ENCODE results near the gene SNAP29.
A peak's percentile ranks its signal among the peaks of the same experiment; 100 is the strongest.

The SNAP29 gene

GRCh38 chr22:20864186-20864908 lies 5.5 kb downstream of the SNAP29 start:
- DNase-seq (ENCODE audit: low read depth in 1 of 2, low spot score in 1 of 2) = no peak
- no peak for TF ChIP-seq JUND (IDR thresholded peaks at IDR 0.05; ENCODE audit: low read depth)
- in situ Hi-C loops (cut with HindIII; ENCODE audit: low pct_unique_long_range_greater_than_20kb, low sequenced_read_pairs) = no loop called here

GRCh38 chr22:20865331-20865730 lies 6.5 kb downstream of the SNAP29 start:
- TF ChIP-seq JUND (IDR thresholded peaks at IDR 0.05; ENCODE audit: low read depth) = no peak
- in situ Hi-C loops (cut with HindIII; ENCODE audit: low pct_unique_long_range_greater_than_20kb, low sequenced_read_pairs) = no loop called here
- no peak for DNase-seq (ENCODE audit: low read depth in 1 of 2, low spot score in 1 of 2)

GRCh38 chr22:20865875-20866445 lies 7.2 kb downstream of the SNAP29 start:
- TF ChIP-seq JUND (IDR thresholded peaks at IDR 0.05; ENCODE audit: low read depth) = no peak
- DNase-seq (ENCODE audit: low read depth in 1 of 2, low spot score in 1 of 2) = no peak
- in situ Hi-C loops (cut with HindIII; ENCODE audit: low pct_unique_long_range_greater_than_20kb, low sequenced_read_pairs) = no loop called here

GRCh38 chr22:20866736-20867135 lies 7.9 kb downstream of the SNAP29 start:
- no peak for TF ChIP-seq JUND (IDR thresholded peaks at IDR 0.05; ENCODE audit: low read depth)
- in situ Hi-C loops (cut with HindIII; ENCODE audit: low pct_unique_long_range_greater_than_20kb, low sequenced_read_pairs) = no loop called here
- no peak for DNase-seq (ENCODE audit: low read depth in 1 of 2, low spot score in 1 of 2)

GRCh38 chr22:20867179-20868024 lies 8.6 kb downstream of the SNAP29 start:
- DNase-seq (ENCODE audit: low read depth in 1 of 2, low spot score in 1 of 2) = peak; percentile 34 to 93
- TF ChIP-seq JUND (IDR thresholded peaks at IDR 0.05; ENCODE audit: low read depth) = no peak
- in situ Hi-C loops (cut with HindIII; ENCODE audit: low pct_unique_long_range_greater_than_20kb, low sequenced_read_pairs) = no loop called here

GRCh38 chr22:20868025-20868962 lies 9.5 kb downstream of the SNAP29 start:
- in situ Hi-C loops (cut with HindIII; ENCODE audit: low pct_unique_long_range_greater_than_20kb, low sequenced_read_pairs) = no loop called here
- no peak for TF ChIP-seq JUND (IDR thresholded peaks at IDR 0.05; ENCODE audit: low read depth)
- no peak for DNase-seq (ENCODE audit: low read depth in 1 of 2, low spot score in 1 of 2)

- in situ Hi-C loops (cut with HindIII; ENCODE audit: low pct_unique_long_range_greater_than_20kb, low sequenced_read_pairs) = no loop called here
- TF ChIP-seq JUND (IDR thresholded peaks at IDR 0.05; ENCODE audit: low read depth) = no peak
- DNase-seq (ENCODE audit: low read depth in 1 of 2, low spot score in 1 of 2) = no peak
Observed at GRCh38 chr22:20869234-20869633, 10.4 kb downstream of the SNAP29 start.

GRCh38 chr22:20873214-20873613 lies 14.4 kb downstream of the SNAP29 start:
- in situ Hi-C loops (cut with HindIII; ENCODE audit: low pct_unique_long_range_greater_than_20kb, low sequenced_read_pairs) = no loop called here
- no peak for DNase-seq (ENCODE audit: low read depth in 1 of 2, low spot score in 1 of 2)
- TF ChIP-seq JUND (IDR thresholded peaks at IDR 0.05; ENCODE audit: low read depth) = no peak

GRCh38 chr22:20875296-20875695 lies 16.5 kb downstream of the SNAP29 start:
- TF ChIP-seq JUND (IDR thresholded peaks at IDR 0.05; ENCODE audit: low read depth) = no peak
- in situ Hi-C loops (cut with HindIII; ENCODE audit: low pct_unique_long_range_greater_than_20kb, low sequenced_read_pairs) = no loop called here
- DNase-seq (ENCODE audit: low read depth in 1 of 2, low spot score in 1 of 2) = no peak

- DNase-seq (ENCODE audit: low read depth in 1 of 2, low spot score in 1 of 2) = no peak
- TF ChIP-seq JUND (IDR thresholded peaks at IDR 0.05; ENCODE audit: low read depth) = no peak
- in situ Hi-C loops (cut with HindIII; ENCODE audit: low pct_unique_long_range_greater_than_20kb, low sequenced_read_pairs) = no loop called here
Observed at GRCh38 chr22:20877715-20878114, 18.9 kb downstream of the SNAP29 start.

- TF ChIP-seq JUND (IDR thresholded peaks at IDR 0.05; ENCODE audit: low read depth) = no peak
- peak in 1 of 2 experiments; percentile 45 for DNase-seq (ENCODE audit: low read depth in 1 of 2, low spot score in 1 of 2)
- in situ Hi-C loops (cut with HindIII; ENCODE audit: low pct_unique_long_range_greater_than_20kb, low sequenced_read_pairs) = no loop called here
Observed at GRCh38 chr22:20881231-20881630, 22.4 kb downstream of the SNAP29 start.
